Right lobe of liver (tissue), 6 donors: ENCODE measurements around the gene BACH2. TPM values are rescaled to one million over a fixed set of nuclear protein-coding genes. Genes with fewer than 3 reads are reported as not detected.

ENCODE experiments used
- ATAC-seq, 4 donors: fragments of 200-7000 bp; cut with Tn5 transposase; one replicate each; pipeline ENCODE4 v1.9.1; 2020; ENCODE audit warnings: mild to moderate bottlenecking in 4 of 4, moderate library complexity in 4 of 4
- DNase-seq, 3 donors: peaks; one replicate each; pipeline ENCODE4 v3.0.0-alpha.2; 2020
- H3K27ac ChIP-seq, 3 donors: fragments of 200-600 bp; one replicate each; pipeline ENCODE4 v1.8.0; 2022
- H3K27me3 ChIP-seq, 2 donors: fragments of 200-600 bp; one replicate each; pipeline ENCODE4 v1.8.0; 2022
- H3K36me3 ChIP-seq, 4 donors: fragments of 200-600 bp; sonication (generic) in 1 of 4; one replicate each; pipeline versions ENCODE4 v1.5.1 to v1.8.0; 2017 to 2022; ENCODE audit warnings: control low read depth in 1 of 4
- H3K4me1 ChIP-seq, 4 donors: fragments of 200-600 bp; sonication (generic) in 1 of 4; one replicate each; pipeline versions ENCODE4 v1.5.1 to v1.8.0; 2017 to 2022; ENCODE audit warnings: control low read depth in 1 of 4
- H3K4me3 ChIP-seq, 3 donors: fragments of 200-600 bp; one replicate each; pipeline ENCODE4 v1.8.0; 2022
- H3K9me3 ChIP-seq, 4 donors: fragments of 200-600 bp; sonication (generic) in 1 of 4; one replicate each; pipeline versions ENCODE4 v1.5.1 to v1.8.0; 2017 to 2022; ENCODE audit warnings: control low read depth in 1 of 4
- POLR2A ChIP-seq: fragments of 450-650 bp; IDR thresholded peaks from one replicate; pipeline ENCODE4 v1.6.1; 2017; ENCODE audit warnings: antibody characterized with exemption, mild to moderate bottlenecking
- WGBS: methylation state at CpG from one replicate; pipeline ENCODE4 v1.1.6; 2018; ENCODE audit warnings: low coverage, low lambda C conversion rate; ENCODE audit not compliant: insufficient coverage; ENCODE audit errors: missing lambda C conversion rate; 5-methylcytosine and 5-hydroxymethylcytosine counted together
- intact Hi-C, 2 donors: fragments of 100-400 bp; cut with DNase I; formaldehyde crosslinking; loops; one replicate each; pipeline versions ENCODE4 v1.11.2 to v1.14.1; 2022
- total RNA-seq, 6 experiments: library from RNA; depleted of rRNA in 2 of 6; stranded (reverse); fragments of >200 nt in 2 of 6; fragmentation: NEBNext Ultra II Directional in 3 of 6; extraction: Animal tissue kit (Norgen Biotek cat#: 25700) in 3 of 6; gene quantifications; one replicate each; pipeline versions ENCODE4 v1.1.0 to v1.2.4, GENCODE V29; 2016 to 2023
- TF ChIP-seq, protein P1 (sequence below), 4 donors: fragments of 200-600 bp in 3 of 4; fragments of 450-650 bp in 1 of 4; IDR thresholded peaks; one replicate each; pipeline versions ENCODE4 v1.5.1 to v1.8.0; 2016 to 2022; ENCODE audit warnings: antibody characterized with exemption in 4 of 4, mild to moderate bottlenecking in 2 of 4
- donor health status: DM: no; HTN: yes; CAD: no.
- donor health status: DM: no; HTN: no; CAD: no.
- donor health status: DM: no; HTN: no; CAD: no.
- donor health status: DM: no; HTN: yes; CAD: no.
- donor health status: DM: no; HTN: yes; CAD: no.

The BACH2 gene
- total RNA-seq, 6 experiments from 2014 or later, result 2.6 to 12.6 (median 3.1) TPM

DNA sequence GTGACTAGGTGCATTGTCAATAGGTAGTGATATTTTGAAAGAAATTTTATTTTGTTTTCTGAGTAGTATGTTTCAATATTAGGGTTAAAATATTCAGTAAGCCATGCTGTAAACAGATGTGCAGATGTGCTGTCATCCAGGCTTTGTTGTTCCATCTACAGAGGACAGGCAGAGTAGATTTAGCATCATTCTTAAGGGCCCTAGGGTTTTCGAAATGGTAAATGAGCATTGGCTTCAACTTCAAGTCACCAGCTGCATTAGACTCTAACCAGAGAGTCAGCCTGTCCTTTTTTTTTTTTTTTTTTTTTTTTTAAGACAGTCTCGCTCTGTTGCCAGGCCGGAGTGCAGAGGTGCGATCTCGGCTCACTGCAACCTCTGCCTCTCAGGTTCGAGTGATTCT is 27.1 kb upstream of the BACH2 start:
- intact Hi-C loops, result no loop called here
- TF ChIP-seq, protein P1, sequence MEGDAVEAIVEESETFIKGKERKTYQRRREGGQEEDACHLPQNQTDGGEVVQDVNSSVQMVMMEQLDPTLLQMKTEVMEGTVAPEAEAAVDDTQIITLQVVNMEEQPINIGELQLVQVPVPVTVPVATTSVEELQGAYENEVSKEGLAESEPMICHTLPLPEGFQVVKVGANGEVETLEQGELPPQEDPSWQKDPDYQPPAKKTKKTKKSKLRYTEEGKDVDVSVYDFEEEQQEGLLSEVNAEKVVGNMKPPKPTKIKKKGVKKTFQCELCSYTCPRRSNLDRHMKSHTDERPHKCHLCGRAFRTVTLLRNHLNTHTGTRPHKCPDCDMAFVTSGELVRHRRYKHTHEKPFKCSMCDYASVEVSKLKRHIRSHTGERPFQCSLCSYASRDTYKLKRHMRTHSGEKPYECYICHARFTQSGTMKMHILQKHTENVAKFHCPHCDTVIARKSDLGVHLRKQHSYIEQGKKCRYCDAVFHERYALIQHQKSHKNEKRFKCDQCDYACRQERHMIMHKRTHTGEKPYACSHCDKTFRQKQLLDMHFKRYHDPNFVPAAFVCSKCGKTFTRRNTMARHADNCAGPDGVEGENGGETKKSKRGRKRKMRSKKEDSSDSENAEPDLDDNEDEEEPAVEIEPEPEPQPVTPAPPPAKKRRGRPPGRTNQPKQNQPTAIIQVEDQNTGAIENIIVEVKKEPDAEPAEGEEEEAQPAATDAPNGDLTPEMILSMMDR (IDR thresholded peaks at IDR 0.05), result no peak
- TF ChIP-seq POLR2A, result no peak
- WGBS, result 89% methylated on average over 6 of the region's 6 CpGs
- Histone ChIP-seq H3K4me3 (no peak overlapping the region), H3K4me1 (no peaks in the 10 kb centered on the region), H3K9me3 (no peaks in the 10 kb centered on the region), H3K36me3 (no peaks in the 10 kb centered on the region), H3K27ac (no peak overlapping the region), H3K27me3 (no peaks in the 10 kb centered on the region)
- ATAC-seq, result no peak
- DNase-seq, result no peak

DNA sequence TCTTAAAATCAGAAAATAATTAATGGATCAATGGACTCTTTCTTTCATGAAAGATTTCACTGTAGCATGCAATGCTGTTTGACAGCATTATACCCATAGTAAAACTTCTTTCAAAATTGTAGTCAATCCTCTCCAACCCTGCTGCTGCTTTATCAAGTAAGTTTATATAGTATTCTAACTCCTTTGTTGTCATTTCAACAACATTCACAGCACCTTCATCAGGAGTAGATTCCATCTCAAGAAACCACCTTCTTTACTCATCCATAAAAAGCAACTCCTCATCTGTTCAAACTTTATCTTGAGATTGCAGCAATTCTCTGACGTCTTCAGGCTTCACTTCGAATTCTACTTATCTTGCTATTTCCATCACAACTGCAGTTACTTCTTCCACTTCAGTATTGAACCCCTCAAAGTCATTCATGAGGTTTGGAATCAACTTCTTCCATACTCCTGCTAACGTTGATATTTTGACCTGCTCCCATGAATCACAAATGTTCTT is 26.4 kb upstream of the BACH2 start:
- ATAC-seq (no peak), DNase-seq (no peak)
- 65% methylated on average over 3 of the region's 3 CpGs for WGBS
- intact Hi-C loops, result no loop called here
- no peak overlapping the region for H3K4me3 ChIP-seq
- H3K4me1 ChIP-seq, result no peaks in the 10 kb centered on the region
- TF ChIP-seq POLR2A, result no peak
- H3K36me3 ChIP-seq, result no peaks in the 10 kb centered on the region
- no peaks in the 10 kb centered on the region for H3K9me3 ChIP-seq
- H3K27ac ChIP-seq, result no peak overlapping the region
- H3K27me3 ChIP-seq, result no peaks in the 10 kb centered on the region

DNA sequence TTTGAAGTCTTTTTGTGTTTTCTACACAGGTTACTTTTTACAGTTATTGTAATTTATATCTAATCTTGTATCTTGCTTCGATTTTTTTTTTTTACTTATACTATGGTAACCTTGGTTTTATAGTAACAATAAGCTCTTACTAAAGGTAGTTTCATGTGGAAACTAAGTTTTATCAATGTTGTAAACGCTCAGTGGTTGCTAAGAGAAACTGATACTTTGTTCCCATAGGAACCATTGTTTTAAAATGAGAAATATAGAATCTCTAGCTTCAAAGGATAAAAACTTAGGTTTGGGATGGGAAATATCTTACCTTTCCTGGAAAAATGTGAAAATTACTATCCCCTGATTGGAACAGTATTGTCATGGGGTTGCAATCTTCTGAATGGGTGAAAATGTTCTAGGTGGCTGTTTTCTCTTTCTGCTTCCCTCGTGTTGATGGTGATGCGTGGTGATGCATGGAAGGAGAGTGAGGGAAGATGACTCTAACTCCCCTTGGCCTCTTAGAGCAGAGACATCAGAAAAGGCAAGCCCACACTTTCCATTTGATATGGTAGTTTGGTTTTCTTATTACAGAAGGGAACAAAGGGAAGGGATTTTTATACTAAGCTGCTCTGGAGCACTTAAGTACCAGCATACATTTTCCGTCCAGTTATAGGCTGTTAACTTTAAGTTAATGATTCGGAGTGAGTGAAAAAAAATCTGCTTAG is 23.5 kb upstream of the BACH2 start:
- no peaks in the 10 kb centered on the region for H3K27me3 ChIP-seq
- H3K9me3 ChIP-seq, result no peaks in the 10 kb centered on the region
- ATAC-seq, result no peak
- H3K36me3 ChIP-seq, result no peaks in the 10 kb centered on the region
- DNase-seq, result no peak
- H3K4me3 ChIP-seq, result no peak overlapping the region
- 69% methylated on average over 6 of the region's 6 CpGs for WGBS
- TF ChIP-seq POLR2A, result no peak
- H3K4me1 ChIP-seq, result no peaks in the 10 kb centered on the region
- intact Hi-C loops, result no loop called here
- no peak overlapping the region for H3K27ac ChIP-seq

DNA sequence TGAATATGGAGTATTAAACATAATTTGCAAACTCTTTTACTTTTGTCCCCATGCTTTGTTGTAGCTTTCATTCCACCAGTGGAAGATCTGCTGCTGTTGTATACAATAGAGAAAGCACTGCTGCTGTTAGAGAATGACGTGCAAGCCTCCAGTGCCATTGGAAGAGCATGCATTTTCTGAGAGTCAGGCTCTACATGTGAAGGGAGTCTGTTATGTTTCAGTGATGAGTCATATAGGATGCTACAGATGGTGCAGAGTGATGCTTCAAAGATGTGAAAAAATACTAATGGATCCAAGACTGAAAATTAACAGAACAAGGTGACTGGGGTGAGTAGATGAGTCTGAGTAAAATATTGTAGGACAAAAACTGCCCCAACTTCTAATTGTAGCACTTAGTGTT is 22.4 kb upstream of the BACH2 start:
- Histone ChIP-seq H3K27ac (no peak overlapping the region), H3K9me3 (no peaks in the 10 kb centered on the region), H3K4me3 (no peak overlapping the region), H3K36me3 (no peaks in the 10 kb centered on the region), H3K4me1 (no peaks in the 10 kb centered on the region), H3K27me3 (no peaks in the 10 kb centered on the region)
- DNase-seq, result no peak
- intact Hi-C loops, result no loop called here
- ATAC-seq, result no peak
- 42% methylated on average over 1 of the region's 1 CpG for WGBS
- TF ChIP-seq, protein P1 (IDR thresholded peaks at IDR 0.05), result no peak
- TF ChIP-seq POLR2A, result no peak

DNA sequence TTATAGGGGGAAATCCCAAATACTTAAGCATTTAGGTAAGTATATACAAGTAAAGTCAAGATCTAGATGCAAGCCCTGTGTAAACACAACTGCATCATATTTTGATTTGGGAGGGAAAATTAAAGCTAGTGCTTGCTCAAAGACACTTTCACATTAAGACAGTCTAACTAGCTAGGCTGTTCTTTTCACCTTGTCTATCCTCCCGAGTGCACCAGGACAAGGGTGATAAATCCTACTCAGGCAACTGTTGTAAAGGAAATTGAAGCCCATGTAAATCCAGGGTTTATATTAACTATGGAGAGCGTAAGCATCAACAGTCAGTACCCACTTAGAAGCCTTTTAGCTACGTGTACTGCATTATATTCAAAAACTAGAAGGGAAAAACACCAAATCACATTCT is 19.3 kb upstream of the BACH2 start:
- no peak for TF ChIP-seq POLR2A
- TF ChIP-seq, protein P1 (IDR thresholded peaks at IDR 0.05), result no peak
- WGBS, result 74% methylated on average over 3 of the region's 3 CpGs
- H3K27ac ChIP-seq, result no peak overlapping the region
- H3K4me3 ChIP-seq, result no peak overlapping the region
- no peaks in the 10 kb centered on the region for H3K4me1 ChIP-seq
- DNase-seq (no peak), ATAC-seq (no peak)
- H3K36me3 ChIP-seq, result no peaks in the 10 kb centered on the region
- H3K27me3 ChIP-seq, result no peaks in the 10 kb centered on the region
- no peaks in the 10 kb centered on the region for H3K9me3 ChIP-seq
- intact Hi-C loops, result no loop called here
